A549 (cell line): Measurements from ENCODE around the gene POLE.

Source experiments
- CHD2 ChIP-seq: fragments of 150-350 bp; IDR thresholded peaks from 2 replicates; pipeline ENCODE4 v1.6.1; 2014; ENCODE audit warnings: low read length; ENCODE audit not compliant: partially characterized antibody
- CTCF ChIP-seq: fragments of >200 bp; sonication (Bioruptor Twin); formaldehyde crosslinking; IDR thresholded peaks from 3 replicates; pipeline ENCODE4 v1.5.1; 2016
- GATA3 ChIP-seq: IDR thresholded peaks from 2 replicates; pipeline ENCODE4 v1.6.1; 2012; ENCODE audit warnings: borderline replicate concordance
- HDAC2 ChIP-seq: fragments of 200-600 bp; sonication (generic); IDR thresholded peaks from 2 replicates; pipeline ENCODE4 v1.6.1; 2016
- NFE2L2 ChIP-seq: fragments of 150-350 bp; conservative IDR thresholded peaks from 2 replicates; pipeline ENCODE4 v1.6.1; 2014; ENCODE audit warnings: low read length
- PBX3 ChIP-seq: IDR thresholded peaks from 2 replicates; pipeline ENCODE4 v1.6.1; 2012
- POLR2A ChIP-seq: IDR thresholded peaks from 2 replicates; pipeline ENCODE4 v1.6.1; 2012; ENCODE audit warnings: mild to moderate bottlenecking, low read length
- RAD21 ChIP-seq, 2 experiments: fragments of >200 bp in 1 of 2; sonication (Bioruptor Twin) in 1 of 2; formaldehyde crosslinking in 1 of 2; IDR thresholded peaks in 1 of 2; conservative IDR thresholded peaks in 1 of 2; 2 replicates in 1 of 2; 3 replicates in 1 of 2; pipeline ENCODE4 v1.6.1; 2012 to 2018; ENCODE audit warnings: inconsistent platforms in 1 of 2
- REST ChIP-seq: fragments of 200-600 bp; sonication (generic); IDR thresholded peaks from 2 replicates; pipeline ENCODE4 v1.6.1; 2016; ENCODE audit warnings: antibody characterized with exemption, mild to moderate bottlenecking, moderate library complexity
- RFX5 ChIP-seq: fragments of 450-650 bp; IDR thresholded peaks from 2 replicates; pipeline ENCODE4 v1.7.1; 2014; ENCODE audit warnings: antibody characterized with exemption, mild to moderate bottlenecking, moderate library complexity
- TF ChIP-seq, protein P1 (sequence below): IDR thresholded peaks from 2 replicates; pipeline ENCODE4 v1.6.1; 2012

DNA sequence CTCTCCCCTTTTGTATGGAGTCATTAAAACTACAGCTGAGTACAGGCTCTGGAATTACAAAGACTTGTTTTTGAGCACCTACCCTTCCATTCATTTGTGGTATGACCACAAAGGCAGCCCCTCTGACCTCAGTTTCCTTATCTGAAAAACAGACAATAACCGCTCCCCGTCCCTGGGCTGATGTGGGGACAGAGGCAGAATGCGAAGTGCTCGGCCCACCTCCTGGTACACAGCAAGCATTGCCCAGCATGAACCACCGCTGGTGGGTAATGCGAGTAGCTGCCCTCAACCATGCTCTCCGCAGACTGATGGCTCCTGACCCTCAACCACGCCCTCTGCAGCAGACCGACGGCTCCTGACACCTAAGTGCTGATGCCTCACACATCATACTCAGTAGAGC, 46.2 kb downstream of the POLE start:
- TF ChIP-seq CTCF (no peak), POLR2A (no peak), REST (no peak), GATA3 (no peak), NFE2L2 (no peak), PBX3 (no peak), HDAC2 (no peak), CHD2 (no peak), RFX5 (no peak), RAD21 (conservative IDR thresholded peaks at IDR 0.05 in 1 of 2, IDR thresholded peaks at IDR 0.05 in 1 of 2) (no peak)
- TF ChIP-seq, protein P1, sequence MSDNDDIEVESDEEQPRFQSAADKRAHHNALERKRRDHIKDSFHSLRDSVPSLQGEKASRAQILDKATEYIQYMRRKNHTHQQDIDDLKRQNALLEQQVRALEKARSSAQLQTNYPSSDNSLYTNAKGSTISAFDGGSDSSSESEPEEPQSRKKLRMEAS: no peak
